Parathyroid adenoma (tissue), 2 donors: ENCODE results near the gene COL12A1.

ENCODE experiments used
- H2AFZ ChIP-seq: fragments of 300-600 bp; sonication (generic); one replicate; pipeline ENCODE4 v1.7.0; 2017; ENCODE audit warnings: antibody characterized with exemption, mild to moderate bottlenecking
- H3K27ac ChIP-seq: fragments of 300-600 bp; sonication (generic); one replicate; pipeline ENCODE4 v1.7.0; 2017
- H3K27me3 ChIP-seq: fragments of 300-600 bp; sonication (generic); one replicate; pipeline ENCODE4 v1.7.0; 2017; ENCODE audit warnings: low read length; ENCODE audit not compliant: control insufficient read depth, insufficient read depth
- H3K36me3 ChIP-seq: fragments of 300-600 bp; sonication (generic); one replicate; pipeline ENCODE4 v1.7.0; 2017; ENCODE audit warnings: low read length; ENCODE audit not compliant: control insufficient read depth, insufficient read depth
- H3K4me1 ChIP-seq: fragments of 300-600 bp; sonication (generic); one replicate; pipeline ENCODE4 v1.7.0; 2017; ENCODE audit warnings: control low read depth
- H3K4me2 ChIP-seq: fragments of 300-600 bp; sonication (generic); one replicate; pipeline ENCODE4 v1.7.0; 2017; ENCODE audit warnings: low read length
- H3K4me3 ChIP-seq: fragments of 300-600 bp; sonication (generic); one replicate; pipeline ENCODE4 v1.7.0; 2017; ENCODE audit warnings: low read depth, low read length
- H3K79me2 ChIP-seq: fragments of 300-600 bp; sonication (generic); one replicate; pipeline ENCODE4 v1.7.0; 2017; ENCODE audit warnings: control low read depth
- H3K9ac ChIP-seq: fragments of 300-600 bp; sonication (generic); one replicate; pipeline ENCODE4 v1.7.0; 2017; ENCODE audit warnings: mild to moderate bottlenecking
- H3K9me3 ChIP-seq: fragments of 300-600 bp; sonication (generic); one replicate; pipeline ENCODE4 v1.7.0; 2017; ENCODE audit warnings: low read length; ENCODE audit not compliant: control insufficient read depth
- CTCF ChIP-seq: fragments of 300-600 bp; sonication (generic); IDR thresholded peaks from one replicate; pipeline ENCODE4 v1.7.0; 2017; ENCODE audit warnings: antibody characterized with exemption, mild to moderate bottlenecking
- donor health status: primary hyperparathyroidism.

Gene COL12A1

GRCh38 chr6:75076009-75076408 is 129.8 kb downstream of the COL12A1 start:
- Histone ChIP-seq H3K4me1 (no peaks in the 10 kb centered on the region), H3K79me2 (no peaks in the 10 kb centered on the region), H3K9ac (no peak overlapping the region), H3K27ac (no peak overlapping the region), H2AFZ (no peak overlapping the region), H3K4me2 (no peak overlapping the region), H3K9me3 (no peaks in the 10 kb centered on the region), H3K36me3 (no peaks in the 10 kb centered on the region), H3K4me3 (no peak overlapping the region), H3K27me3 (no peaks in the 10 kb centered on the region)
- TF ChIP-seq CTCF = no peak

- H3K79me2 ChIP-seq = no peaks in the 10 kb centered on the region
- H3K9ac ChIP-seq = no peak overlapping the region
- TF ChIP-seq CTCF = no peak
- no peak overlapping the region for H3K27ac ChIP-seq
- no peaks in the 10 kb centered on the region for H3K36me3 ChIP-seq
- H3K4me3 ChIP-seq = no peak overlapping the region
- no peak overlapping the region for H3K4me2 ChIP-seq
- H3K27me3 ChIP-seq = no peaks in the 10 kb centered on the region
- no peak overlapping the region for H2AFZ ChIP-seq
- no peaks in the 10 kb centered on the region for H3K9me3 ChIP-seq
- no peaks in the 10 kb centered on the region for H3K4me1 ChIP-seq
Measured at GRCh38 chr6:75070244-75070643, 135.6 kb downstream of the COL12A1 start.

GRCh38 chr6:75065523-75065922 is 140.3 kb downstream of the COL12A1 start:
- no peak for TF ChIP-seq CTCF
- H3K79me2 ChIP-seq = no peaks in the 10 kb centered on the region

GRCh38 chr6:75052491-75052890 is 153.4 kb downstream of the COL12A1 start:
- Histone ChIP-seq H2AFZ (no peak overlapping the region), H3K27ac (no peak overlapping the region), H3K4me1 (no peaks in the 10 kb centered on the region), H3K9me3 (no peaks in the 10 kb centered on the region), H3K4me3 (no peak overlapping the region), H3K4me2 (no peak overlapping the region), H3K27me3 (no peaks in the 10 kb centered on the region), H3K9ac (no peak overlapping the region), H3K79me2 (no peaks in the 10 kb centered on the region), H3K36me3 (no peaks in the 10 kb centered on the region)
- TF ChIP-seq CTCF = no peak

More at GRCh38 chr6:75065523-75065922, 140.3 kb downstream of the COL12A1 start:
- H3K27ac ChIP-seq = no peak overlapping the region
- H3K4me1 ChIP-seq = no peaks in the 10 kb centered on the region
- H2AFZ ChIP-seq = no peak overlapping the region
- H3K9ac ChIP-seq = no peak overlapping the region
- no peaks in the 10 kb centered on the region for H3K36me3 ChIP-seq
- no peaks in the 10 kb centered on the region for H3K27me3 ChIP-seq
- H3K4me3 ChIP-seq = no peak overlapping the region
- no peak overlapping the region for H3K4me2 ChIP-seq
- no peaks in the 10 kb centered on the region for H3K9me3 ChIP-seq

- no peak for TF ChIP-seq CTCF
- H3K27ac ChIP-seq = no peak overlapping the region
- no peaks in the 10 kb centered on the region for H3K27me3 ChIP-seq
- H3K9me3 ChIP-seq = no peaks in the 10 kb centered on the region
- no peaks in the 10 kb centered on the region for H3K36me3 ChIP-seq
- no peaks in the 10 kb centered on the region for H3K4me1 ChIP-seq
- H2AFZ ChIP-seq = no peak overlapping the region
- no peaks in the 10 kb centered on the region for H3K79me2 ChIP-seq
- H3K4me3 ChIP-seq = no peak overlapping the region
- no peak overlapping the region for H3K4me2 ChIP-seq
- H3K9ac ChIP-seq = no peak overlapping the region
Measured at GRCh38 chr6:75049308-75049707, 156.5 kb downstream of the COL12A1 start.
